HG03159 (cell line): ENCODE results near the gene DNAJC22.

Experiments
- ATAC-seq: cut with Tn5 transposase; IDR thresholded peaks from one replicate; pipeline ENCODE4 v1.9.1; 2021; ENCODE audit warnings: mild to moderate bottlenecking, moderate library complexity; ENCODE audit not compliant: unreplicated experiment

The DNAJC22 gene

GRCh38 chr12:49342914-49343731, 3.6 kb upstream of the DNAJC22 start:
- no peak for ATAC-seq

- ATAC-seq: no peak
Observed at GRCh38 chr12:49344486-49345050, 2.1 kb upstream of the DNAJC22 start.

- ATAC-seq: no peak
Observed at GRCh38 chr12:49345051-49345824, 1.4 kb upstream of the DNAJC22 start.

GRCh38 chr12:49345825-49346658, 646 bp upstream of the DNAJC22 start:
- no peak for ATAC-seq

- no peak for ATAC-seq
Observed at GRCh38 chr12:49347311-49348193, 864 bp downstream of the DNAJC22 start.

GRCh38 chr12:49348781-49349180, 2.1 kb downstream of the DNAJC22 start:
- no peak for ATAC-seq

GRCh38 chr12:49349266-49349665, 2.6 kb downstream of the DNAJC22 start:
- no peak for ATAC-seq

- ATAC-seq: no peak
Observed at GRCh38 chr12:49352351-49352750, 5.7 kb downstream of the DNAJC22 start.

GRCh38 chr12:49355913-49356312, 9.2 kb downstream of the DNAJC22 start:
- ATAC-seq: no peak

GRCh38 chr12:49357103-49357678, 10.5 kb downstream of the DNAJC22 start:
- ATAC-seq: no peak

- peak; percentile 66 for ATAC-seq
Observed at GRCh38 chr12:49358483-49359141, 11.9 kb downstream of the DNAJC22 start.

GRCh38 chr12:49359671-49360070, 13.0 kb downstream of the DNAJC22 start:
- ATAC-seq: no peak

- no peak for ATAC-seq
Observed at GRCh38 chr12:49362077-49362476, 15.4 kb downstream of the DNAJC22 start.

GRCh38 chr12:49364989-49365388, 18.3 kb downstream of the DNAJC22 start:
- no peak for ATAC-seq

- ATAC-seq: no peak
Observed at GRCh38 chr12:49365542-49365941, 18.9 kb downstream of the DNAJC22 start.

GRCh38 chr12:49366096-49366651, 19.5 kb downstream of the DNAJC22 start:
- peak; percentile 12 for ATAC-seq

GRCh38 chr12:49366652-49367380, 20.1 kb downstream of the DNAJC22 start:
- ATAC-seq: peak; percentile 58
